ENCODE measurements around the gene SLC34A1. TPM values are rescaled to one million over a fixed set of nuclear protein-coding genes. Genes with fewer than 3 reads are reported as not detected.

SLC34A1 gene
- total RNA-seq, 3 donors from 2014 or later (not counting 1 experiment from before 2014, with no cell fraction given), result 0.50 to 0.66 (median 0.63) TPM

DNA sequence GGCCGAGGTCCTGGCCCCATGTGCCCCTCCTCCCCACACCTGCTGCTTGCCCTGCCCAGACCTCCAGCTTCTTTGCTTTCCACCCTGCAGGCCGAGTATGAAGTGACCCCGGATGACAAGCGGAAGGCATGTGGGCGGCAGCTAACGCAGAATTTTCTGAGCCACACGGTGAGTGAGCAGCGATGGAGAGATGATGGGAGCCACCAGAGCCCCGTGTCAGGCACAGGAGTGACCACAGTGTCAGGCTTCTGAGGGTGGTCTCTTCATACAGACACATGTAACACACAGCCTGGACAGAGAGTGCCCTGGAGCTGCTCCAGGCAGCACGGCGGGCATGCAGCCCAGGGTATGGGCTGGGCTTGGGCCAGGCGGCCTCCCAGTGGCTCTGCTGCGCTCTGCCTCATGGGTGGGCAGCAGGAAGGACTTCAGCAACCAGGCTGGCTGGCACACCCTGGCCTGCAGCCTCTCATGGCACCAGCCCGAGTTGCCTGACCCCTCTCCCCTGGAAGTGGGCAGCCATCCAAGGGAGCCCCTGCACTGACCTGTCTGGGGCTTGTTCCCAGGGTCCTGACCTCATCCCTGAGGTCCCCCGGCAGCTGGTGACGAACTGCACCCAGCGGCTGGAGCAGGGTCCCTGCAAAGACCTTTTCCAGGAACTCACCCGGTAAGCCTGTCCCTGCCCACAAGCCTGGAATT is 48.1 kb downstream of the SLC34A1 start:
- no peak for DNase-seq
- H3K27ac ChIP-seq (ENCODE audit: low read length), result peak overlapping the region; percentile 93
- Mint-ChIP-seq H3K4me3 (peak overlapping the region; percentile 83), H3K4me1 (peaks cover 47 to 78% of the 10 kb centered on the region in 2 donors), H3K9me3 (no peaks in the 10 kb centered on the region), H3K27me3 (ENCODE audit: low read depth in 2 of 2) (no peaks in the 10 kb centered on the region), H3K36me3 (no peaks in the 10 kb centered on the region), H3K27ac (peak overlapping the region; percentile 94 to 99)
- 46% methylated on average over 18 of the region's 18 CpGs for WGBS (ENCODE audit: insufficient coverage)
- intact Hi-C loops (cut with micrococcal nuclease), result no loop called here
- peaks cover 70% of the 10 kb centered on the region for H3K36me3 ChIP-seq (ENCODE audit: control insufficient read depth, insufficient read depth, low read length)
- H3K4me3 ChIP-seq (ENCODE audit: low read length), result peak overlapping the region; percentile 1
- peak; percentile 0 to 1 (median 0) for ATAC-seq
- TF ChIP-seq, protein P1, sequence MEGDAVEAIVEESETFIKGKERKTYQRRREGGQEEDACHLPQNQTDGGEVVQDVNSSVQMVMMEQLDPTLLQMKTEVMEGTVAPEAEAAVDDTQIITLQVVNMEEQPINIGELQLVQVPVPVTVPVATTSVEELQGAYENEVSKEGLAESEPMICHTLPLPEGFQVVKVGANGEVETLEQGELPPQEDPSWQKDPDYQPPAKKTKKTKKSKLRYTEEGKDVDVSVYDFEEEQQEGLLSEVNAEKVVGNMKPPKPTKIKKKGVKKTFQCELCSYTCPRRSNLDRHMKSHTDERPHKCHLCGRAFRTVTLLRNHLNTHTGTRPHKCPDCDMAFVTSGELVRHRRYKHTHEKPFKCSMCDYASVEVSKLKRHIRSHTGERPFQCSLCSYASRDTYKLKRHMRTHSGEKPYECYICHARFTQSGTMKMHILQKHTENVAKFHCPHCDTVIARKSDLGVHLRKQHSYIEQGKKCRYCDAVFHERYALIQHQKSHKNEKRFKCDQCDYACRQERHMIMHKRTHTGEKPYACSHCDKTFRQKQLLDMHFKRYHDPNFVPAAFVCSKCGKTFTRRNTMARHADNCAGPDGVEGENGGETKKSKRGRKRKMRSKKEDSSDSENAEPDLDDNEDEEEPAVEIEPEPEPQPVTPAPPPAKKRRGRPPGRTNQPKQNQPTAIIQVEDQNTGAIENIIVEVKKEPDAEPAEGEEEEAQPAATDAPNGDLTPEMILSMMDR (IDR thresholded peaks at IDR 0.05), result no peak
- H3K27me3 ChIP-seq (ENCODE audit: control insufficient read depth, insufficient read depth, low read length), result no peaks in the 10 kb centered on the region
- peaks cover 98% of the 10 kb centered on the region for H3K4me1 ChIP-seq (ENCODE audit: control insufficient read depth, insufficient read depth, low read length)
- H3K9me3 ChIP-seq (ENCODE audit: control insufficient read depth, insufficient read depth, low read length), result no peaks in the 10 kb centered on the region

DNA sequence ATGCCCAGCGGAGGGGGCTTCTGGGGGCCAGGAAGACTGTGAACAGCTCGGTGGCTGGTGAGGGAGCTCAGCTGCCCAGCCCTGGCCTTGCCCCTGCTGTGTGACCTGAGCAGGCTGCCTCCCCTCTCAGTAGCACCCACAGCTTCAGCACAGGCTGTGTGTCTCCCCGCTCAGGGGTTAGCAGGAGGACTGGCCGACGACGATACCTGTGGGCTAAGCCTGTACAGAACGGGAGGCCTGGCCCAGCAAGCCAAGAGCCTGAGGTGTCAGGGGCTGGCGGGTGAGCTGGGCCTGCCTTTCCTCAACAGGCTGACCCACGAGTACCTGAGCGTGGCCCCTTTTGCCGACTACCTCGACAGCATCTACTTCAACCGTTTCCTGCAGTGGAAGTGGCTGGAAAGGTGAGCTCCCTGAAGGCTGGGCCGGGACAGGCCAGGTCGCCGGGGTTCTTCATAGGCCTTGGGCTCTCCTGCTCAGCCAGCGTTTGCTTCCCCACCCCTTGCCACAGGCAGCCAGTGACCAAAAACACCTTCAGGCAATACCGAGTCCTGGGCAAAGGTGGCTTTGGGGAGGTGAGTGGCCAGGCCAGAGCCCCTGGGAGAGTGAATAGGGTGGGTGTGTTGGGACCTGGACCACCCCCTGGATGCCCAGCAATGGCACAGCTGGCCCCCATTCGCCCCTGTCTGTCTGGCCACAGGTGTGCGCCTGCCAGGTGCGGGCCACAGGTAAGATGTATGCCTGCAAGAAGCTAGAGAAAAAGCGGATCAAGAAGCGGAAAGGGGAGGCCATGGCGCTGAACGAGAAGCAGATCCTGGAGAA is 48.8 kb downstream of the SLC34A1 start:
- no peaks in the 10 kb centered on the region for H3K36me3 Mint-ChIP-seq
- Histone ChIP-seq H3K27ac (ENCODE audit: low read length) (peak overlapping the region; percentile 93), H3K9me3 (ENCODE audit: control insufficient read depth, insufficient read depth, low read length) (no peaks in the 10 kb centered on the region), H3K27me3 (ENCODE audit: control insufficient read depth, insufficient read depth, low read length) (no peaks in the 10 kb centered on the region), H3K4me3 (ENCODE audit: low read length) (no peak overlapping the region), H3K4me1 (ENCODE audit: control insufficient read depth, insufficient read depth, low read length) (peaks cover 95% of the 10 kb centered on the region), H3K36me3 (ENCODE audit: control insufficient read depth, insufficient read depth, low read length) (peaks cover 70% of the 10 kb centered on the region)
- TF ChIP-seq, protein P1 (IDR thresholded peaks at IDR 0.05), result no peak
- H3K9me3 Mint-ChIP-seq, result no peaks in the 10 kb centered on the region
- ATAC-seq (no peak), DNase-seq (no peak)
- intact Hi-C loops (cut with micrococcal nuclease), result no loop called here
- no peaks in the 10 kb centered on the region for H3K27me3 Mint-ChIP-seq (ENCODE audit: low read depth in 2 of 2)
- H3K27ac Mint-ChIP-seq, result peak overlapping the region; percentile 94 to 99
- WGBS (ENCODE audit: insufficient coverage), result 92% methylated on average over 25 of the region's 25 CpGs
- H3K4me1 Mint-ChIP-seq, result peaks cover 43 to 72% of the 10 kb centered on the region in 2 donors
- peak overlapping the region; percentile 55 for H3K4me3 Mint-ChIP-seq

DNA sequence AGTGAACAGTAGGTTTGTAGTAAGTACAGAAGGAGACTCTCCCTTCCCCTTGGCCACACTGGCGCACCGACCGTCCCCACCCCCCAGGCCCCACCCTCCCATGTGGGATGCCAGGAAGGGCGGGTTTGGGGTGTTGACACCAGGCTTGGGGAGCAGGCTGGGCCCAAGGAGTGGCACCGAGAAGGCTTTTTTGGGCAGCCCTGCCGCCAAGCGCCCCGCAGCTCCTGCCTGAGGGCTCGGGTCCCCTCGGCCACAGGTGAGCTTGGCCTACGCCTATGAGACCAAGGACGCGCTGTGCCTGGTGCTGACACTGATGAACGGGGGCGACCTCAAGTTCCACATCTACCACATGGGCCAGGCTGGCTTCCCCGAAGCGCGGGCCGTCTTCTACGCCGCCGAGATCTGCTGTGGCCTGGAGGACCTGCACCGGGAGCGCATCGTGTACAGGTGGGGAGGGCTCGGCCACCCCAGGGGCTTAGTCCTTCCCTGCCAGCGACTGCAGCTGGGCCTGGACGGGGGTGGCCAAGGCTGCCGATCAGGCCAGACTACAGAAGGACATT is 49.5 kb downstream of the SLC34A1 start:
- 92% methylated on average over 26 of the region's 29 CpGs for WGBS (ENCODE audit: insufficient coverage)
- peaks cover 40 to 70% of the 10 kb centered on the region in 2 donors for H3K4me1 Mint-ChIP-seq
- Histone ChIP-seq H3K27me3 (ENCODE audit: control insufficient read depth, insufficient read depth, low read length) (no peaks in the 10 kb centered on the region), H3K36me3 (ENCODE audit: control insufficient read depth, insufficient read depth, low read length) (peaks cover 77% of the 10 kb centered on the region), H3K27ac (ENCODE audit: low read length) (peak overlapping the region; percentile 93), H3K4me1 (ENCODE audit: control insufficient read depth, insufficient read depth, low read length) (peaks cover 91% of the 10 kb centered on the region), H3K4me3 (ENCODE audit: low read length) (no peak overlapping the region), H3K9me3 (ENCODE audit: control insufficient read depth, insufficient read depth, low read length) (no peaks in the 10 kb centered on the region)
- TF ChIP-seq, protein P1 (IDR thresholded peaks at IDR 0.05), result no peak
- peak overlapping the region; percentile 55 for H3K4me3 Mint-ChIP-seq
- no peak for DNase-seq
- no peaks in the 10 kb centered on the region for H3K27me3 Mint-ChIP-seq (ENCODE audit: low read depth in 2 of 2)
- H3K27ac Mint-ChIP-seq, result peak overlapping the region; percentile 94 to 99
- H3K36me3 Mint-ChIP-seq, result no peaks in the 10 kb centered on the region
- no peaks in the 10 kb centered on the region for H3K9me3 Mint-ChIP-seq
- intact Hi-C loops (cut with micrococcal nuclease), result no loop called here
- ATAC-seq, result no peak
